ENCODE data around the gene PSMG1. TPM values are rescaled to one million over a fixed set of nuclear protein-coding genes. Genes with fewer than 3 reads are reported as not detected.

Gene PSMG1
- total RNA-seq, 1 experiment from 2014 or later, result 78.8 TPM

- H3K14ac ChIP-seq (ENCODE audit: insufficient read depth, low read length), result no peak overlapping the region
- H3K4me1 ChIP-seq (ENCODE audit: insufficient read depth, low read length), result no peaks in the 10 kb centered on the region
- Mint-ChIP-seq H3K27me3 (ENCODE audit: low read depth) (no peaks in the 10 kb centered on the region), H3K27ac (no peak overlapping the region), H3K4me3 (no peak overlapping the region), H3K36me3 (ENCODE audit: insufficient read depth in 1 of 3, low read depth in 3 of 3) (peaks cover 5 to 7% (median 7%) of the 10 kb centered on the region in 3 experiments; a peak in 4 of 7 replicates), H3K9me3 (peaks cover 23 to 35% of the 10 kb centered on the region in 2 experiments), H3K4me1 (no peaks in the 10 kb centered on the region)
- H3K23me2 ChIP-seq (ENCODE audit: insufficient read length, low read depth, low read length, poor library complexity, severe bottlenecking), result no peaks in the 10 kb centered on the region
- H4K20me1 ChIP-seq (ENCODE audit: control insufficient read depth, insufficient read depth, insufficient read length), result no peaks in the 10 kb centered on the region
- H3K79me2 ChIP-seq (ENCODE audit: insufficient read depth, low read length), result no peaks in the 10 kb centered on the region
- H2BK20ac ChIP-seq (ENCODE audit: low read depth, low read length, poor library complexity, severe bottlenecking), result no peak overlapping the region
- no peak overlapping the region for H2AFZ ChIP-seq (ENCODE audit: low read length)
- no peak overlapping the region for H2AK5ac ChIP-seq (ENCODE audit: insufficient read length, low read length)
- no peak overlapping the region for H2BK120ac ChIP-seq (ENCODE audit: low read depth, low read length, poor library complexity, severe bottlenecking)
- no peak overlapping the region for H3K18ac ChIP-seq (ENCODE audit: insufficient read length, low read depth, low read length)
- no peak overlapping the region for H2BK12ac ChIP-seq (ENCODE audit: insufficient read length, low read depth, low read length)
- TF ChIP-seq CTCF (conservative IDR thresholded peaks at IDR 0.05), result no peak
- H3K79me1 ChIP-seq (ENCODE audit: insufficient read depth, low read depth, low read length, poor library complexity, severe bottlenecking), result no peaks in the 10 kb centered on the region
- H2BK5ac ChIP-seq (ENCODE audit: insufficient read length, low read length), result no peak overlapping the region
- H2BK15ac ChIP-seq (ENCODE audit: low read depth, low read length), result no peak overlapping the region
- H3K23ac ChIP-seq (ENCODE audit: insufficient read length, low read depth, low read length), result no peak overlapping the region
- no peak overlapping the region for H3T11ph ChIP-seq (ENCODE audit: low read length)
- H4K91ac ChIP-seq (ENCODE audit: insufficient read length, low read depth, low read length), result no peak overlapping the region
- no peaks in the 10 kb centered on the region for H3K27me3 ChIP-seq (ENCODE audit: insufficient read depth, low read length)
- no peak overlapping the region for H3K4ac ChIP-seq (ENCODE audit: low read depth, low read length)
- no peak overlapping the region for H3K4me2 ChIP-seq (ENCODE audit: insufficient read depth, insufficient read length, low read length)
- no peak for DNase-seq
- no CpG with 5 or more reads among the region's 2 CpGs for WGBS (ENCODE audit: extremely low coverage, insufficient read length, low lambda C conversion rate)
- H3K9ac ChIP-seq (ENCODE audit: extremely low read depth, insufficient read length, low read length), result no peak overlapping the region
- H4K5ac ChIP-seq (ENCODE audit: insufficient read length, low read depth, low read length), result no peak overlapping the region
- no peak overlapping the region for H3K27ac ChIP-seq (ENCODE audit: insufficient read length, low read depth, low read length)
- no peak overlapping the region for H4K8ac ChIP-seq (replicated peaks; ENCODE audit: insufficient read length, low read depth, low read length)
- H3K9me3 ChIP-seq (ENCODE audit: control insufficient read depth, low read depth, low read length), result no peaks in the 10 kb centered on the region
- no peak overlapping the region for H3K56ac ChIP-seq (ENCODE audit: insufficient read length, low read depth, low read length)
Measured at GRCh38 chr21:39164523-39164922, 18.7 kb downstream of the PSMG1 start.

All from H9 (cell line).